Suprapubic skin (tissue), 4 donors: ENCODE measurements around the gene USP40. TPM values are rescaled to one million over a fixed set of nuclear protein-coding genes. Genes with fewer than 3 reads are reported as not detected.

Experiments used
- DNase-seq, 2 donors: peaks; one replicate each; pipeline ENCODE4 v3.0.0-alpha.2; 2019; ENCODE audit warnings: low spot score in 2 of 2
- H3K27ac ChIP-seq: fragments of 200-600 bp; sonication (generic); one replicate; pipeline ENCODE4 v1.5.1; 2019
- H3K27me3 ChIP-seq: fragments of 200-600 bp; sonication (generic); one replicate; pipeline ENCODE4 v1.5.1; 2019
- H3K36me3 ChIP-seq: fragments of 200-600 bp; sonication (generic); one replicate; pipeline ENCODE4 v1.5.1; 2019
- H3K4me1 ChIP-seq: fragments of 200-600 bp; sonication (generic); one replicate; pipeline ENCODE4 v1.5.1; 2019
- H3K4me3 ChIP-seq: fragments of 200-600 bp; sonication (generic); one replicate; pipeline ENCODE4 v1.5.1; 2019; ENCODE audit warnings: mild to moderate bottlenecking
- H3K9me3 ChIP-seq: fragments of 200-600 bp; sonication (generic); one replicate; pipeline ENCODE4 v1.5.1; 2019
- CTCF ChIP-seq, 2 donors: fragments of 200-600 bp in 1 of 2; fragments of 450-650 bp in 1 of 2; sonication (generic) in 1 of 2; IDR thresholded peaks; one replicate each; pipeline ENCODE4 v1.5.1; 2016 to 2019; ENCODE audit warnings: antibody characterized with exemption in 2 of 2, mild to moderate bottlenecking in 1 of 2, moderate library complexity in 1 of 2
- EP300 ChIP-seq: sonication (generic); formaldehyde crosslinking; IDR thresholded peaks from one replicate; pipeline ENCODE4 v1.6.1; 2017; ENCODE audit warnings: antibody characterized with exemption
- POLR2A ChIP-seq, 2 donors: fragments of 450-650 bp; IDR thresholded peaks; one replicate each; pipeline ENCODE4 v1.6.1; 2017; ENCODE audit warnings: antibody characterized with exemption in 2 of 2, mild to moderate bottlenecking in 2 of 2, moderate library complexity in 2 of 2
- POLR2AphosphoS5 ChIP-seq, 3 donors: sonication (generic); formaldehyde crosslinking; IDR thresholded peaks; one replicate each; pipeline ENCODE4 v1.6.1; 2017; ENCODE audit warnings: antibody characterized with exemption in 3 of 3
- WGBS: methylation state at CpG from one replicate; pipeline ENCODE4 v1.1.5; 2018; 5-methylcytosine and 5-hydroxymethylcytosine counted together
- total RNA-seq, 4 donors: library from RNA; depleted of rRNA; stranded (reverse); fragments of >200 nt; gene quantifications; one replicate each; pipeline ENCODE4 v1.1.0, GENCODE V29; 2016

Gene USP40
- total RNA-seq, 4 donors from 2014 or later = 16.2 to 125 (median 40.1) TPM

- Histone ChIP-seq H3K36me3 (peaks cover 28% of the 10 kb centered on the region), H3K4me3 (no peak overlapping the region), H3K9me3 (no peaks in the 10 kb centered on the region), H3K27ac (no peak overlapping the region), H3K4me1 (no peaks in the 10 kb centered on the region), H3K27me3 (no peaks in the 10 kb centered on the region)
- TF ChIP-seq POLR2AphosphoS5 (IDR thresholded peaks at IDR 0.05) (no peak), EP300 (no peak), POLR2A (IDR thresholded peaks at IDR 0.05) (no peak), CTCF (IDR thresholded peaks at IDR 0.05) (no peak)
- DNase-seq = no peak
Measured at GRCh38 chr2:233535271-233535670, 31.3 kb downstream of the USP40 start.

GRCh38 chr2:233532971-233533370 is 33.6 kb downstream of the USP40 start:
- H3K9me3 ChIP-seq = no peaks in the 10 kb centered on the region
- no peak overlapping the region for H3K27ac ChIP-seq
- H3K36me3 ChIP-seq = peaks cover 32% of the 10 kb centered on the region
- DNase-seq = no peak
- no peaks in the 10 kb centered on the region for H3K27me3 ChIP-seq
- 92% methylated on average over 1 of the region's 1 CpG for WGBS
- no peak for TF ChIP-seq EP300
- TF ChIP-seq CTCF (IDR thresholded peaks at IDR 0.05) = no peak
- no peak for TF ChIP-seq POLR2AphosphoS5 (IDR thresholded peaks at IDR 0.05)
- TF ChIP-seq POLR2A (IDR thresholded peaks at IDR 0.05) = no peak
- no peak overlapping the region for H3K4me3 ChIP-seq
- no peaks in the 10 kb centered on the region for H3K4me1 ChIP-seq

GRCh38 chr2:233531955-233532354 is 34.6 kb downstream of the USP40 start:
- no peak for DNase-seq
- H3K4me3 ChIP-seq = no peak overlapping the region
- WGBS = 81% methylated on average over 6 of the region's 6 CpGs
- no peaks in the 10 kb centered on the region for H3K9me3 ChIP-seq
- H3K27me3 ChIP-seq = no peaks in the 10 kb centered on the region
- H3K27ac ChIP-seq = no peak overlapping the region
- peaks cover 36% of the 10 kb centered on the region for H3K36me3 ChIP-seq
- no peaks in the 10 kb centered on the region for H3K4me1 ChIP-seq
- TF ChIP-seq POLR2AphosphoS5 (IDR thresholded peaks at IDR 0.05) (no peak), CTCF (IDR thresholded peaks at IDR 0.05) (no peak), EP300 (no peak), POLR2A (IDR thresholded peaks at IDR 0.05) (no peak)

- Histone ChIP-seq H3K27me3 (no peaks in the 10 kb centered on the region), H3K4me1 (no peaks in the 10 kb centered on the region), H3K4me3 (no peak overlapping the region), H3K27ac (no peak overlapping the region), H3K36me3 (peaks cover 40% of the 10 kb centered on the region), H3K9me3 (no peaks in the 10 kb centered on the region)
- no peak for TF ChIP-seq POLR2AphosphoS5 (IDR thresholded peaks at IDR 0.05)
- no peak for DNase-seq
- 77% methylated on average over 1 of the region's 1 CpG for WGBS
Measured at GRCh38 chr2:233530381-233530780, 36.2 kb downstream of the USP40 start.

GRCh38 chr2:233528182-233528581 is 38.4 kb downstream of the USP40 start:
- no peaks in the 10 kb centered on the region for H3K4me1 ChIP-seq
- H3K36me3 ChIP-seq = peaks cover 59% of the 10 kb centered on the region
- WGBS = 95% methylated on average over 10 of the region's 10 CpGs
- no peaks in the 10 kb centered on the region for H3K9me3 ChIP-seq
- no peaks in the 10 kb centered on the region for H3K27me3 ChIP-seq
- no peak for DNase-seq
- no peak overlapping the region for H3K27ac ChIP-seq
- no peak for TF ChIP-seq POLR2A (IDR thresholded peaks at IDR 0.05)
- no peak for TF ChIP-seq CTCF (IDR thresholded peaks at IDR 0.05)
- no peak for TF ChIP-seq POLR2AphosphoS5 (IDR thresholded peaks at IDR 0.05)
- TF ChIP-seq EP300 = no peak
- H3K4me3 ChIP-seq = no peak overlapping the region

- TF ChIP-seq CTCF (IDR thresholded peaks at IDR 0.05) (no peak), EP300 (no peak), POLR2AphosphoS5 (IDR thresholded peaks at IDR 0.05) (no peak), POLR2A (IDR thresholded peaks at IDR 0.05) (no peak)
- H3K27me3 ChIP-seq = no peaks in the 10 kb centered on the region
- peaks cover 70% of the 10 kb centered on the region for H3K36me3 ChIP-seq
- H3K4me3 ChIP-seq = no peak overlapping the region
- no peak overlapping the region for H3K27ac ChIP-seq
- no peaks in the 10 kb centered on the region for H3K9me3 ChIP-seq
- no peaks in the 10 kb centered on the region for H3K4me1 ChIP-seq
- no peak for DNase-seq
Measured at GRCh38 chr2:233525791-233526190, 40.8 kb downstream of the USP40 start.
